AG04450 (cell line): ENCODE data around the gene NPAS3. TPM values are rescaled to one million over a fixed set of nuclear protein-coding genes. Genes with fewer than 3 reads are reported as not detected.

Experiments
- CTCF ChIA-PET: fragments of 300-600, 350-600 bp; formaldehyde crosslinking; extraction: SDS; loops from one replicate; lab custom pipeline; 2022; ENCODE audit warnings: antibody characterized with exemption, inconsistent platforms; lab: Charles Lee
- POLR2A ChIA-PET: fragments of 350-600 bp; formaldehyde crosslinking; extraction: SDS; loops from one replicate; lab custom pipeline; 2021; ENCODE audit warnings: antibody characterized with exemption, inconsistent platforms; lab: Yijun Ruan, JAX
- DNase-seq: peaks from one replicate; pipeline ENCODE4 v3.0.0-alpha.2; 2011; ENCODE audit warnings: low read depth, low spot score
- H3K27ac ChIP-seq: one replicate; pipeline ENCODE4 v1.5.1; 2012; ENCODE audit warnings: low read depth, low read length, control low read depth
- H3K27me3 ChIP-seq: one replicate; pipeline ENCODE4 v1.6.0; 2012; ENCODE audit warnings: low read length; ENCODE audit not compliant: control insufficient read depth, insufficient read depth
- H3K4me3 ChIP-seq: 2 replicates; pipeline ENCODE4 v1.5.1; 2011; ENCODE audit warnings: mild to moderate bottlenecking, low read depth, low read length, control low read depth
- H3K9me3 ChIP-seq: 2 replicates; pipeline ENCODE4 v1.5.1; 2012; ENCODE audit warnings: low read length; ENCODE audit not compliant: control insufficient read depth, insufficient read depth
- CTCF ChIP-seq: IDR thresholded peaks from 2 replicates; pipeline ENCODE4 v1.5.1; 2011; ENCODE audit warnings: low read depth, low read length, control low read depth, inconsistent platforms
- polyA plus RNA-seq: library from polyadenylated mRNA; depleted of rRNA; stranded (reverse); fragments of >200 nt; gene quantifications from 2 replicates; pipeline ENCODE4 v1.2.3, GENCODE V29; 2011

Gene NPAS3
- polyA plus RNA-seq, 1 experiment: not detected

GRCh38 chr14:33587791-33588190 lies 649.1 kb downstream of the NPAS3 start:
- no peak for DNase-seq
- H3K27me3 ChIP-seq: no peaks in the 10 kb centered on the region
- no peak for TF ChIP-seq CTCF
- POLR2A ChIA-PET: no interaction called here
- H3K4me3 ChIP-seq: no peak overlapping the region
- no peak overlapping the region for H3K27ac ChIP-seq
- CTCF ChIA-PET: no interaction called here
- no peaks in the 10 kb centered on the region for H3K9me3 ChIP-seq

DNA sequence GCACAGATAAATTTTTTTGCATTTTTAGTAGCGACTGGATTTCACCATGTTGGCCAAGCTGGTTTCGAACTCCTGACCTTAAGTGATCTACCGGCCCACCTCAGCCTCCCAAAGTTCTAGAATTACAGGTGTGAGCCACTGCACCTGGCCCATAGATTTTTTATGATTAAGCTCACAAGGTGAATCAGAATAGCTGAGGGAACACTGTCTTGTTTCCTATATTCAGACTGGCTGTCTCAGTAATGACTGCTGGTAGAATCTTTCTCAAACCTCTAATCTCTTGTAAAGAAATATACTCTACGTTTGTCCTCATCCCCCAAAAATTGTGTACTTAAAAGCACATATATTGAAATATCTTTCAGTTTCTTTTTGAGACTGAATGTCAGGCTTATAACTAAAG lies 650.1 kb downstream of the NPAS3 start:
- ChIA-PET POLR2A (no interaction called here), CTCF (no interaction called here)
- Histone ChIP-seq H3K4me3 (no peak overlapping the region), H3K27me3 (no peaks in the 10 kb centered on the region), H3K9me3 (no peaks in the 10 kb centered on the region), H3K27ac (no peak overlapping the region)
- no peak for DNase-seq
- TF ChIP-seq CTCF: no peak

- Histone ChIP-seq H3K27me3 (no peaks in the 10 kb centered on the region), H3K4me3 (no peak overlapping the region), H3K9me3 (no peaks in the 10 kb centered on the region), H3K27ac (no peak overlapping the region)
- no peak for TF ChIP-seq CTCF
- POLR2A ChIA-PET: no interaction called here
- DNase-seq: no peak
- CTCF ChIA-PET: no interaction called here
Measured at GRCh38 chr14:33589334-33589733, 650.7 kb downstream of the NPAS3 start.

GRCh38 chr14:33590891-33591630 lies 652.4 kb downstream of the NPAS3 start:
- ChIA-PET CTCF (no interaction called here), POLR2A (no interaction called here)
- Histone ChIP-seq H3K4me3 (no peak overlapping the region), H3K27me3 (no peaks in the 10 kb centered on the region), H3K27ac (no peak overlapping the region), H3K9me3 (no peaks in the 10 kb centered on the region)
- DNase-seq: no peak
- no peak for TF ChIP-seq CTCF

DNA sequence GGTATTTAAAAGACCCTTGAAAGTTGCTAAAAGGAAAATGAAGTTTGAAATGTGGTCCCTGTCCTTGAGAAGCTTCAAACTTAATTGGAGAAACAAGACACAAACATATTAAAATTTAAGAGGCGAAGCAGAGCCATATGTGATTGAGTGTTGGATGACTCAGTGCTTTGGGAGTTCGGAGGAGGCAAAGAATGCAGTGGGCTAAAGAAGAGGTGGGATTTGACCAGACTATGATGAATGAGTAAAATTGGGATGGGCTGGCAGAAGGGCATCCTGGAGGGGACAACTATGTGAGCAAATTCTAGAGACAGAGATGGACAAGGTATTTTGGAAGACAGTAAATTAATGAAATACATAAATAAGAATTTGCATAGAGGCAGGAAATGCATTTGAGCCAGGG lies 653.6 kb downstream of the NPAS3 start:
- ChIA-PET CTCF (interaction anchor here (0.6 kb wide), 1 partner anchor 806 kb away, joined by 5 read pairs; no protein-coding TSS in a partner anchor), POLR2A (no interaction called here)
- Histone ChIP-seq H3K4me3 (no peak overlapping the region), H3K27ac (no peak overlapping the region), H3K27me3 (peaks cover 2% of the 10 kb centered on the region), H3K9me3 (no peaks in the 10 kb centered on the region)
- no peak for TF ChIP-seq CTCF
- no peak for DNase-seq
